GM18858 (cell line): Measurements from ENCODE around the gene ADAT3.

Source experiments
- ATAC-seq: cut with Tn5 transposase; IDR thresholded peaks from one replicate; pipeline ENCODE4 v1.9.1; 2021; ENCODE audit not compliant: unreplicated experiment

The ADAT3 gene

DNA sequence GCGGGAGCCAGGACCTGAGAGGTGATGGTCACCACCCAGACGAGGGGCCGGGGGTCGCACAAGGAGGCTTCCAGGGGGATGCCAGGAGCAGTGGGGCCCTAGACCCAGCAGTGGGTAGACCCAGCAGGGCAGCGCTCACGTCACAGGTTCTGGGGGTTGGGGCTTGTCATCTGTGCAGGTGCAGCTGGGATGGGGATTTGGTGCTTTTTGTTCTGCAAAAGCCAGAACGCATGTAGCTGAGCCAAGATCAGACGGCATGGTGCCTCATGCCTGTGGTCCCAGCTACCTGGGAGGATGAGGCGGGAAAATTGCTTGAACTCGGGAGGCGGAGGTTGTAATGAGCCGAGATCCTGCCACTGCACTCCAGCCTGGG, 50.9 kb downstream of the ADAT3 start:
- no peak for ATAC-seq

DNA sequence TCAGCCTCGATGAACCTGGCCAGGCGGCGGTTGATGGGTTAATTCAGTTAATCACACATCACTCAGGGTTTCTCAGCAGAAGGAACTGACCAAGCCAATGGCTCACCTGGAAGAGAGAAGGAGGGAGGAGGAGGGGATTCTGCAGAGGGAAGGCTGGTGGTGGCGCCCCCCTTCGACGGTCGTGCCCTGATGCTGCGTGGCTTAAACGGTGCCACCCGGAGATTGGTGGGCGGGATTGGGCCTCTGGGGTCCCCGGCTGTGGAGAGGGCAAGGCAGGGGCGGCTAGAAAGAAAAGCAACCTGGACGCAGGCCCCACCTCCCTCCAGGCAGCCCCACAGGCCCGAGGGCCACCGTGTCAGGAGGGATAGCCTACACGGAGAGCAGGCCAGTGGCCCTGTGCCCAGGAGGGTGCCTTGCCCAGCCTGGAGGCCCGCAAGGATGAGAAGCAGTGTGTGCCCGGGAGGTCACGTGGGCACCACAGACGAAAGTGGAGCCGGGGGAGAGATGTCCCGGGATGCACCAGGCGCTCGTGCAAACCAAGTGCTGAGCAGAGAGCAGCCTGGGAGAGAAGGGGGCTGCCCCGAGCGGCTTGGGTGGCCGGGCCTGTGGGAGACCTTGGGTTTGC, 51.8 kb downstream of the ADAT3 start:
- ATAC-seq, result no peak

DNA sequence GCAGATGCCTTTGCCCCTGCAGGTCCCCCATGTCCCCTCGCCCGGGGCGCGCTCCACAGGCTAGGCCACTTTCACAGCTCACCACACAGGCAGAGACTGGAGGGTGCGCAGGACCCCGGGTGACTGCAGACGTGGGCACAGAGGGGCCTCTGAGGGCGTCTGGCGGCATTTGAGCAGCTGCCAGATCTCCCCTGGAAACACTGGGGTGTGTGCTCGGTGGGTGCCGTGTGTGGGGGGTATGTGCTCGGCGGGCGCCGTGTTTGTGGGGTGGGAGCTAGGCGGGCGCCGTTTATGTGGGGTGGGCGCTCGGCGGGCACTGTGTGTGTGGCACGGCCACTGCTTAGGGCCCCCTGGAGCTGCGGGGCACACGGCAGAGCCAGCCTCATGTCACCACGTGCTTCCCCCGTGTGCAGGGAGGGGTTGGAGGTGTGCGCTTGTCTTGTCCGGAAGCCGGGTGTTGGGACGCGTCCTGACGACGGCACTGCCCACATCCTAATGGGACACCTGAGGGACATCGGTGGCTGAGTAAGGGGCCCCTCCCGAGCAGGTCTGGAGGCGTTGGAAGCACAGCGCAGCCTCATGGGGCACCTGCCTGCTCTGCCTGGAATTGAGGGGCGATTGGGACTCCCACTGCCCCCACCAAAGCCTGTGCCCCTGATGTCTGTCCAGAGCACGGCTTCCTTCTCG, 52.5 kb downstream of the ADAT3 start:
- no peak for ATAC-seq

DNA sequence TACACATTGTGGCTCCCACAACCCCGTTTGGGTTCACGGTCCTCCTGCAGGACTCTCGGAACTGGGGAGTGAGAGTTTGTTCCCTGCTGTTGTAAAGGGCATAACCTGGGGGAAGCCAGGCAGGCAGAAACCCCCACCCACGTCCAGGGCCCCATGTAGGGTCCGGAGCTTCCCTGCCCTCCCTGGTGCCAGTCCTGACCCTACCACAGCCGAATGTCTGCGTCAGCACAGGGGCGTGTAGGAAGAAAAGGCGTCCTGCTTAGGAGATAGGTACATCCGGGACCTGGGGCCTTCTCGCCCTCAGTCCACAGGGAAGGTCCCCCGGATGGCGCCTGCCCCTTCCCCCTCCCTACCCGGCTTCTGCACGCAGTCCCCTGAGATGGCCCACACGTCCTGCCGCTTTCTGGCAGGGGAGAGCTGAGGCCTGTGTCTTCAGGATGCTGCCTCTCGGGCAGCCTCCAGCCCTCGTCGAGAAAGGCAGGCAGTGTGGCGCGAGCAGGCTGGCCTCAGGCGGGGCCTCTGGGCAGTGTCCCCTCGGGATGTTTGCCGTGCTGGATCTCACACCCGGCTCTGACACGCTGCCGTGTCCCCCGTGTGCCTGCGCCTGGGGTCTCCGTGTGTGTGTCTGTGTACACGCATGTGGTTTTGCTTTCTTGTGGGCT, 54.9 kb downstream of the ADAT3 start:
- no peak for ATAC-seq

DNA sequence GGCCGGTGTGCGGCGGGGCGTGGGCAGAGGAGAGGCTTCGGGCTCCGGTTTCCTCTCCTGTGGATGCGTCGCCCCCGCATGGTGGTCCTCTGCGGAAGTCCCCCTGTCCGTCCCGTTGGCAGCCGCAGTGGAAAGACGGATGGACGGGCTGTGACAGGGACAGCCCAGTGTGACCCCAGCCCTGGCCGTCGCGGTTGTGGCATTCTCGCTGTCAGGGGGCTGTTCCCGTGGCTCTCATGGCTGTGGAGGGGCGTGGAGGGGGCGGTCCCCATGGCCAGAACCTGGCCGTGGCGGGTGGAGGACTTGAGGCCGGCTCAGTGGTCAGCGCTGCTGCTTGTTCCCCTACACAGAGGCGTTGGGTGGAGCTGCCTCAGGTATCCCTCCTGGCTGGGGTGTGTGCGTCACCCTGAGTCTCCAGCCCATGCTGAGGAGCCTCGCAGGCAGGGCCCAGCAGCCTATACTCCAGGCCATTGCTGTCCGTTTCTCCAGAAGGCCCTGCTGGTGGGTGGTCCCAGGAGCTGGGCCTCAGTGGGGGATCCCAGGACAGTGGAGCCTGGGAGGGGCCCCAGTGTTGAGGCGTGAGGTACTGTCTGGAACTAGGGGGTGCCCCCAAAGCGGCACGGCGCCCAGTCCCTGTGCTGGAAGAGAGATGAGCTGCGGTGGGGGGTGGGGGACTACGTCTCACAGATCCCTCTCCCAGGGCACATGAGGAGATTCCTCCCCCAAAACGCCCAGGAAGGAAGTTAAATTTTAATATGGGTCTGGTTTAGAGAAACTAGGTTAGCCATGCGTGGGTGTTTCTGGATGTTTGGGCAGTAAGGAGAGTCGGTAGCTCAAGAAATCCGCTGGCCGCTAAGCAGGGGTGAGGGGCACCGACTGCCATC, 56.0 kb downstream of the ADAT3 start:
- ATAC-seq, result no peak

DNA sequence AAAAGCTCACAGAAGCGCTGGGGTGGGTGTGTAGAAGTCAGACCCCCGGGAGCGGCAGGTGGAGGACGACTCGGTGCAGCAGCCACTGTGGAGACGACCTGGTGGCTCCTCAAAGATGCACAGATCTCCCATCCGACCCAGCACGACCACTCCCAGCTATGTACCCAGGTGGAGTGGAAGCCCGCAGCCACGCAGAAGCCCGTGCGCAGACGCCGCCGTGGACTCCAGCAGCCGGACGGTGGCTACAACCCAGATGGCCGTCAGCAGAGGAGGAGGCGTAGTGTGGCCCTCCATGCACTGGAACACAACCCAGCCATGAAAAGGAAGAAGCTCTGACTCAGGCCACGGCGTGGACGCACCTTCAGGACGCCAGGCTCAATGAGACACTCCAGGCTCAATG, 57.5 kb downstream of the ADAT3 start:
- no peak for ATAC-seq
